Mesenchymal stem cell (in vitro differentiated cells and primary cell): ENCODE data around the gene ARSG.
"Not testable (repeated sequence)": the region's sequence is repeated elsewhere in the genome, so short reads cannot be mapped to it uniquely, and the experiment has no call there.

Source experiments
- DNase-seq: peaks from one replicate; pipeline ENCODE4 v3.0.0-alpha.2; 2013
- H2AFZ ChIP-seq: one replicate; pipeline ENCODE4 v1.6.1; 2013; ENCODE audit warnings: low read depth, mild to moderate bottlenecking, control low read depth, inconsistent platforms, low read length, moderate library complexity
- H2AK5ac ChIP-seq: 2 replicates; pipeline ENCODE4 v1.6.1; 2013; ENCODE audit warnings: low read length, moderate library complexity, mild to moderate bottlenecking, inconsistent platforms; ENCODE audit not compliant: severe bottlenecking
- H2BK120ac ChIP-seq: one replicate; pipeline ENCODE4 v1.6.1; 2013; ENCODE audit warnings: low read depth, mild to moderate bottlenecking, inconsistent platforms, low read length, moderate library complexity
- H2BK12ac ChIP-seq, 2 experiments: one replicate each; pipeline ENCODE4 v1.6.1; 2013; ENCODE audit warnings: inconsistent platforms in 2 of 2, low read length in 2 of 2, mild to moderate bottlenecking in 2 of 2, moderate library complexity in 2 of 2, control low read depth in 1 of 2
- H2BK15ac ChIP-seq: one replicate; pipeline ENCODE4 v1.6.1; 2013; ENCODE audit warnings: mild to moderate bottlenecking, low read depth, inconsistent platforms; ENCODE audit not compliant: poor library complexity, severe bottlenecking
- H2BK5ac ChIP-seq: 2 replicates; pipeline ENCODE4 v1.6.1; 2013; ENCODE audit warnings: low read depth, mild to moderate bottlenecking, low read length, control low read depth, inconsistent platforms; ENCODE audit not compliant: poor library complexity, severe bottlenecking
- H3K14ac ChIP-seq, 2 experiments: one replicate each; pipeline ENCODE4 v1.6.1; 2013; ENCODE audit warnings: inconsistent platforms in 2 of 2, low read length in 2 of 2, control low read depth in 1 of 2, mild to moderate bottlenecking in 1 of 2, moderate library complexity in 1 of 2
- H3K18ac ChIP-seq, 2 experiments: one replicate each; pipeline ENCODE4 v1.6.1; 2013; ENCODE audit warnings: inconsistent platforms in 2 of 2, low read length in 2 of 2, control low read depth in 1 of 2, low read depth in 1 of 2, mild to moderate bottlenecking in 1 of 2
- H3K23ac ChIP-seq, 2 experiments: one replicate each; pipeline ENCODE4 v1.6.1; 2013; ENCODE audit warnings: inconsistent platforms in 2 of 2, low read length in 2 of 2, mild to moderate bottlenecking in 2 of 2, moderate library complexity in 2 of 2, control low read depth in 1 of 2
- H3K27ac ChIP-seq: 2 replicates; pipeline ENCODE4 v1.5.1; 2013; ENCODE audit warnings: mild to moderate bottlenecking, moderate library complexity, low read length, control low read depth, inconsistent platforms; ENCODE audit not compliant: poor library complexity, severe bottlenecking
- H3K27me3 ChIP-seq, 2 experiments: 2 replicates each; pipeline versions ENCODE4 v1.6.1 to v1.7.0; 2013; ENCODE audit warnings: low read length in 2 of 2, mild to moderate bottlenecking in 2 of 2, moderate library complexity in 2 of 2, control low read depth in 1 of 2, inconsistent platforms in 1 of 2; ENCODE audit not compliant: control insufficient read depth in 1 of 2, insufficient read depth in 1 of 2
- H3K36me3 ChIP-seq, 2 experiments: 2 replicates each; pipeline versions ENCODE4 v1.6.1 to v1.7.0; 2013; ENCODE audit warnings: low read length in 2 of 2, control low read depth in 1 of 2, inconsistent platforms in 1 of 2, low read depth in 1 of 2, mild to moderate bottlenecking in 1 of 2; ENCODE audit not compliant: insufficient read depth in 2 of 2, control insufficient read depth in 1 of 2
- H3K4ac ChIP-seq, 2 experiments: one replicate each; pipeline ENCODE4 v1.6.1; 2013; ENCODE audit warnings: inconsistent platforms in 2 of 2, low read length in 2 of 2, mild to moderate bottlenecking in 2 of 2, moderate library complexity in 2 of 2, control low read depth in 1 of 2, low read depth in 1 of 2
- H3K4me1 ChIP-seq: 2 replicates; pipeline ENCODE4 v1.6.1; 2013; ENCODE audit warnings: low read depth, low read length, control low read depth; ENCODE audit not compliant: control insufficient read depth, insufficient read depth
- H3K4me2 ChIP-seq: 2 replicates; pipeline ENCODE4 v1.6.1; 2013; ENCODE audit warnings: low read length, mild to moderate bottlenecking, inconsistent platforms; ENCODE audit not compliant: poor library complexity, severe bottlenecking
- H3K4me3 ChIP-seq, 2 experiments: 2 replicates each; pipeline versions ENCODE4 v1.5.1 to v1.7.0; 2013; ENCODE audit warnings: low read length in 2 of 2, mild to moderate bottlenecking in 2 of 2, control low read depth in 1 of 2, low read depth in 1 of 2; ENCODE audit not compliant: insufficient read depth in 1 of 2
- H3K79me1 ChIP-seq: replicated peaks from 2 replicates; pipeline ENCODE4 v1.6.1; 2013; ENCODE audit warnings: mild to moderate bottlenecking, control low read depth, low read length, inconsistent platforms; ENCODE audit not compliant: poor library complexity, severe bottlenecking
- H3K9ac ChIP-seq: 2 replicates; pipeline ENCODE4 v1.7.0; 2013; ENCODE audit warnings: mild to moderate bottlenecking, low read length, moderate library complexity
- H3K9me3 ChIP-seq: 2 replicates; pipeline ENCODE4 v1.7.0; 2013; ENCODE audit warnings: mild to moderate bottlenecking, low read length; ENCODE audit not compliant: control insufficient read depth
- H4K8ac ChIP-seq: one replicate; pipeline ENCODE4 v1.6.1; 2013; ENCODE audit warnings: inconsistent platforms, mild to moderate bottlenecking, low read length, moderate library complexity
- H4K91ac ChIP-seq: one replicate; pipeline ENCODE4 v1.6.1; 2013; ENCODE audit warnings: mild to moderate bottlenecking, low read length, inconsistent platforms
- WGBS: methylation state at CpG from one replicate; pipeline ENCODE4 v1.1.7; 2013; ENCODE audit warnings: mixed read lengths; 5-methylcytosine and 5-hydroxymethylcytosine counted together

ARSG gene

GRCh38 chr17:68355108-68355507 is 63.8 kb downstream of the ARSG start:
- H2BK15ac ChIP-seq, H3K4me3 ChIP-seq, H3K9me3 ChIP-seq, H2BK12ac ChIP-seq, H3K27me3 ChIP-seq, H3K14ac ChIP-seq, H3K4me2 ChIP-seq, H2BK5ac ChIP-seq, H3K4ac ChIP-seq, H3K23ac ChIP-seq, H2AK5ac ChIP-seq, H4K91ac ChIP-seq, H3K79me1 ChIP-seq, H3K4me1 ChIP-seq, H3K9ac ChIP-seq, H3K18ac ChIP-seq, H4K8ac ChIP-seq, H2BK120ac ChIP-seq, H2AFZ ChIP-seq, H3K36me3 ChIP-seq: not testable (repeated sequence)
- peak overlapping the region; percentile 57 for H3K27ac ChIP-seq
- 69% methylated on average over 3 of the region's 5 CpGs for WGBS
- peak; percentile 71 for DNase-seq

GRCh38 chr17:68356520-68356919 is 65.2 kb downstream of the ARSG start:
- whole genome bisulfite sequencing = 93% methylated on average over 8 of the region's 8 CpGs
- H4K91ac ChIP-seq = peak overlapping the region; percentile 15

GRCh38 chr17:68356949-68357455 is 65.7 kb downstream of the ARSG start:
- H2BK5ac ChIP-seq = no peak overlapping the region
- WGBS = 94% methylated on average over 3 of the region's 3 CpGs

More at GRCh38 chr17:68356520-68356919, 65.2 kb downstream of the ARSG start:
- Histone ChIP-seq H3K9me3 (no peaks in the 10 kb centered on the region), H3K4me2 (no peak overlapping the region), H3K4me3 (no peak overlapping the region), H2BK15ac (no peak overlapping the region), H3K27me3 (no peaks in the 10 kb centered on the region), H2BK120ac (no peak overlapping the region), H3K36me3 (no peaks in the 10 kb centered on the region), H3K14ac (no peak overlapping the region), H2BK12ac (peak overlapping the region in 1 of 2 experiments; percentile 15), H4K8ac (no peak overlapping the region), H3K18ac (peak overlapping the region in 1 of 2 experiments; percentile 30), H3K9ac (no peak overlapping the region), H3K4ac (no peak overlapping the region), H2AK5ac (no peak overlapping the region), H3K79me1 (no peaks in the 10 kb centered on the region), H3K23ac (no peak overlapping the region), H3K4me1 (peaks cover 5% of the 10 kb centered on the region), H2BK5ac (no peak overlapping the region), H3K27ac (no peak overlapping the region), H2AFZ (no peak overlapping the region)
- DNase-seq = no peak

GRCh38 chr17:68357886-68358285 is 66.6 kb downstream of the ARSG start:
- no peak overlapping the region for H2BK12ac ChIP-seq
- H2AK5ac ChIP-seq = no peak overlapping the region
- H2AFZ ChIP-seq = no peak overlapping the region
- H2BK15ac ChIP-seq = no peak overlapping the region
- H3K79me1 ChIP-seq = no peaks in the 10 kb centered on the region
- DNase-seq = no peak
- no peak overlapping the region for H3K4me2 ChIP-seq
- no peak overlapping the region for H3K23ac ChIP-seq
- H3K4me3 ChIP-seq = no peak overlapping the region
- H2BK5ac ChIP-seq = no peak overlapping the region
- H3K36me3 ChIP-seq = no peaks in the 10 kb centered on the region
- H3K27ac ChIP-seq = no peak overlapping the region
- peaks cover 0 to under 1% of the 10 kb centered on the region in 2 experiments for H3K27me3 ChIP-seq
- peaks cover 5% of the 10 kb centered on the region for H3K4me1 ChIP-seq
- no peak overlapping the region for H3K4ac ChIP-seq
- no peak overlapping the region for H3K14ac ChIP-seq
- H3K9ac ChIP-seq = no peak overlapping the region
- H3K9me3 ChIP-seq = no peaks in the 10 kb centered on the region
- no peak overlapping the region for H2BK120ac ChIP-seq
- H4K8ac ChIP-seq = no peak overlapping the region
- no peak overlapping the region for H4K91ac ChIP-seq
- no peak overlapping the region for H3K18ac ChIP-seq
- 95% methylated on average over 3 of the region's 4 CpGs for WGBS

More at GRCh38 chr17:68356949-68357455, 65.7 kb downstream of the ARSG start:
- no peak overlapping the region for H3K18ac ChIP-seq
- H2AK5ac ChIP-seq = no peak overlapping the region
- H3K27me3 ChIP-seq = no peaks in the 10 kb centered on the region
- no peak overlapping the region for H2BK15ac ChIP-seq
- no peaks in the 10 kb centered on the region for H3K36me3 ChIP-seq
- H3K4me1 ChIP-seq = peaks cover 5% of the 10 kb centered on the region
- no peak overlapping the region for H4K91ac ChIP-seq
- no peak overlapping the region for H2BK120ac ChIP-seq
- H3K27ac ChIP-seq = no peak overlapping the region
- H3K9ac ChIP-seq = no peak overlapping the region
- no peaks in the 10 kb centered on the region for H3K9me3 ChIP-seq
- DNase-seq = no peak
- no peak overlapping the region for H4K8ac ChIP-seq
- no peak overlapping the region for H3K23ac ChIP-seq
- H2BK12ac ChIP-seq = no peak overlapping the region
- H3K4me3 ChIP-seq = no peak overlapping the region
- no peak overlapping the region for H3K14ac ChIP-seq
- no peak overlapping the region for H2AFZ ChIP-seq
- H3K4ac ChIP-seq = no peak overlapping the region
- no peaks in the 10 kb centered on the region for H3K79me1 ChIP-seq
- H3K4me2 ChIP-seq = no peak overlapping the region
